Stimulated activated naive CD8-positive, alpha-beta T cell treated with anti-CD3 and anti-CD28 coated beads, Interleukin-15, amount 100 ng/mL, for 72 hours (primary cell): ENCODE measurements around the gene IQSEC2.

Source experiments
- ATAC-seq: fragments of 150-1000 bp; cut with Tn5 transposase; 2 replicates; pipeline ENCODE4 v1.10.0; 2021; ENCODE audit warnings: mild to moderate bottlenecking, moderate library complexity
- DNase-seq, 2 donors: peaks; one replicate each; pipeline ENCODE4 v3.0.0; 2021 to 2022
- H3K27ac Mint-ChIP-seq, 2 donors: one replicate each; pipeline ENCODE4 v1.8.0; 2022; ENCODE audit warnings: mild to moderate bottlenecking in 2 of 2, mixed read lengths in 2 of 2, moderate library complexity in 2 of 2
- H3K27me3 Mint-ChIP-seq: one replicate; pipeline ENCODE4 v1.8.0; 2022; ENCODE audit warnings: mixed read lengths
- H3K4me1 Mint-ChIP-seq: one replicate; pipeline ENCODE4 v1.8.0; 2022; ENCODE audit warnings: mild to moderate bottlenecking, mixed read lengths
- H3K4me3 Mint-ChIP-seq, 2 donors: one replicate each; pipeline ENCODE4 v1.8.0; 2022; ENCODE audit warnings: mild to moderate bottlenecking in 2 of 2, mixed read lengths in 2 of 2, moderate library complexity in 1 of 2
- H3K9me3 Mint-ChIP-seq, 2 donors: one replicate each; pipeline ENCODE4 v1.8.0; 2022; ENCODE audit warnings: mixed read lengths in 2 of 2

Gene IQSEC2

GRCh38 chrX:53312946-53313727 is 31.8 kb upstream of the IQSEC2 start:
- no peak for ATAC-seq
- peak; percentile 38 to 43 for DNase-seq
- peaks cover 10% of the 10 kb centered on the region for H3K27me3 Mint-ChIP-seq
- H3K9me3 Mint-ChIP-seq = no peaks in the 10 kb centered on the region
- no peak overlapping the region for H3K4me3 Mint-ChIP-seq
- H3K27ac Mint-ChIP-seq = no peak overlapping the region
- no peaks in the 10 kb centered on the region for H3K4me1 Mint-ChIP-seq

- DNase-seq (no peak), ATAC-seq (no peak)
- Mint-ChIP-seq H3K27me3 (no peaks in the 10 kb centered on the region), H3K9me3 (no peaks in the 10 kb centered on the region), H3K4me1 (peaks cover 11% of the 10 kb centered on the region), H3K4me3 (no peak overlapping the region), H3K27ac (no peak overlapping the region)
Observed at GRCh38 chrX:53309837-53310236, 28.5 kb upstream of the IQSEC2 start.

- Mint-ChIP-seq H3K27me3 (no peaks in the 10 kb centered on the region), H3K9me3 (no peaks in the 10 kb centered on the region), H3K4me3 (no peak overlapping the region), H3K27ac (no peak overlapping the region), H3K4me1 (peaks cover 11% of the 10 kb centered on the region)
- no peak for DNase-seq
- ATAC-seq = no peak
Observed at GRCh38 chrX:53308836-53309235, 27.5 kb upstream of the IQSEC2 start.

GRCh38 chrX:53305996-53306937 is 24.9 kb upstream of the IQSEC2 start:
- Mint-ChIP-seq H3K9me3 (no peaks in the 10 kb centered on the region), H3K4me3 (no peak overlapping the region), H3K27me3 (no peaks in the 10 kb centered on the region), H3K27ac (peak overlapping the region in 1 of 2 donors; percentile 7), H3K4me1 (peaks cover 11% of the 10 kb centered on the region)
- DNase-seq (no peak), ATAC-seq (no peak)

GRCh38 chrX:53305219-53305995 is 24.0 kb upstream of the IQSEC2 start:
- no peak for DNase-seq
- Mint-ChIP-seq H3K27ac (peak overlapping the region in 1 of 2 donors; percentile 7), H3K27me3 (no peaks in the 10 kb centered on the region), H3K4me3 (no peak overlapping the region), H3K4me1 (peaks cover 11% of the 10 kb centered on the region), H3K9me3 (no peaks in the 10 kb centered on the region)
- no peak for ATAC-seq

GRCh38 chrX:53303195-53303594 is 21.8 kb upstream of the IQSEC2 start:
- Mint-ChIP-seq H3K4me3 (no peak overlapping the region), H3K27me3 (no peaks in the 10 kb centered on the region), H3K27ac (no peak overlapping the region), H3K4me1 (peaks cover 11% of the 10 kb centered on the region), H3K9me3 (no peaks in the 10 kb centered on the region)
- DNase-seq (no peak), ATAC-seq (no peak)

- ATAC-seq = no peak
- no peaks in the 10 kb centered on the region for H3K4me1 Mint-ChIP-seq
- no peak overlapping the region for H3K27ac Mint-ChIP-seq
- H3K9me3 Mint-ChIP-seq = no peaks in the 10 kb centered on the region
- H3K4me3 Mint-ChIP-seq = no peak overlapping the region
- no peaks in the 10 kb centered on the region for H3K27me3 Mint-ChIP-seq
- DNase-seq = no peak
Observed at GRCh38 chrX:53300157-53300556, 18.8 kb upstream of the IQSEC2 start.

- DNase-seq (no peak), ATAC-seq (no peak)
- H3K27me3 Mint-ChIP-seq = no peaks in the 10 kb centered on the region
- no peak overlapping the region for H3K27ac Mint-ChIP-seq
- no peak overlapping the region for H3K4me3 Mint-ChIP-seq
- H3K9me3 Mint-ChIP-seq = no peaks in the 10 kb centered on the region
- peaks cover 2% of the 10 kb centered on the region for H3K4me1 Mint-ChIP-seq
Observed at GRCh38 chrX:53294024-53294648, 12.8 kb upstream of the IQSEC2 start.

GRCh38 chrX:53291596-53291995 is 10.2 kb upstream of the IQSEC2 start:
- H3K4me3 Mint-ChIP-seq = no peak overlapping the region
- H3K27ac Mint-ChIP-seq = no peak overlapping the region
- ATAC-seq (no peak), DNase-seq (no peak)
- H3K4me1 Mint-ChIP-seq = peaks cover 25% of the 10 kb centered on the region
- no peaks in the 10 kb centered on the region for H3K27me3 Mint-ChIP-seq
- no peaks in the 10 kb centered on the region for H3K9me3 Mint-ChIP-seq

GRCh38 chrX:53290441-53291041 is 9.2 kb upstream of the IQSEC2 start:
- H3K27ac Mint-ChIP-seq = no peak overlapping the region
- no peak for ATAC-seq
- H3K9me3 Mint-ChIP-seq = no peaks in the 10 kb centered on the region
- DNase-seq = no peak
- no peaks in the 10 kb centered on the region for H3K27me3 Mint-ChIP-seq
- H3K4me3 Mint-ChIP-seq = no peak overlapping the region
- H3K4me1 Mint-ChIP-seq = peaks cover 25% of the 10 kb centered on the region

- Mint-ChIP-seq H3K27ac (peak overlapping the region in 1 of 2 donors; percentile 83), H3K9me3 (no peaks in the 10 kb centered on the region), H3K4me1 (peaks cover 36% of the 10 kb centered on the region), H3K27me3 (no peaks in the 10 kb centered on the region), H3K4me3 (peak overlapping the region; percentile 72 to 79)
- DNase-seq (peak in 1 of 2 donors; percentile 13), ATAC-seq (peak; percentile 43)
Observed at GRCh38 chrX:53288189-53288588, 6.8 kb upstream of the IQSEC2 start.

GRCh38 chrX:53287493-53288138 is 6.2 kb upstream of the IQSEC2 start:
- peak overlapping the region; percentile 83 to 91 for H3K27ac Mint-ChIP-seq
- no peaks in the 10 kb centered on the region for H3K9me3 Mint-ChIP-seq
- DNase-seq = peak in 1 of 2 donors; percentile 28
- peak overlapping the region; percentile 72 to 79 for H3K4me3 Mint-ChIP-seq
- peak; percentile 80 for ATAC-seq
- H3K27me3 Mint-ChIP-seq = no peaks in the 10 kb centered on the region
- H3K4me1 Mint-ChIP-seq = peaks cover 36% of the 10 kb centered on the region

GRCh38 chrX:53286171-53286570 is 4.8 kb upstream of the IQSEC2 start:
- no peaks in the 10 kb centered on the region for H3K9me3 Mint-ChIP-seq
- H3K27me3 Mint-ChIP-seq = no peaks in the 10 kb centered on the region
- no peak for ATAC-seq
- no peak for DNase-seq
- H3K4me1 Mint-ChIP-seq = peaks cover 36% of the 10 kb centered on the region
- no peak overlapping the region for H3K27ac Mint-ChIP-seq
- H3K4me3 Mint-ChIP-seq = no peak overlapping the region

- DNase-seq = no peak
- ATAC-seq = no peak
- no peaks in the 10 kb centered on the region for H3K27me3 Mint-ChIP-seq
Observed at GRCh38 chrX:53285591-53285990, 4.2 kb upstream of the IQSEC2 start.

More at GRCh38 chrX:53285591-53285990, 4.2 kb upstream of the IQSEC2 start:
- Mint-ChIP-seq H3K4me3 (no peak overlapping the region), H3K9me3 (no peaks in the 10 kb centered on the region), H3K4me1 (peaks cover 37% of the 10 kb centered on the region), H3K27ac (no peak overlapping the region)
